HG02981 (cell line): ENCODE results near the gene TSC22D3.

ENCODE experiments used
- ATAC-seq: cut with Tn5 transposase; IDR thresholded peaks from one replicate; pipeline ENCODE4 v1.9.1; 2021; ENCODE audit warnings: mild to moderate bottlenecking, moderate library complexity; ENCODE audit not compliant: unreplicated experiment

Gene TSC22D3

GRCh38 chrX:107760304-107761077 lies 15.1 kb downstream of the TSC22D3 start:
- ATAC-seq = no peak

GRCh38 chrX:107758231-107758766 lies 17.3 kb downstream of the TSC22D3 start:
- ATAC-seq = no peak

- no peak for ATAC-seq
These were observed 19.9 kb downstream of the TSC22D3 start for GRCh38 chrX:107755721-107756120.

GRCh38 chrX:107753187-107753586 lies 22.4 kb downstream of the TSC22D3 start:
- no peak for ATAC-seq

GRCh38 chrX:107752714-107753113 lies 22.9 kb downstream of the TSC22D3 start:
- ATAC-seq = no peak

GRCh38 chrX:107752043-107752442 lies 23.5 kb downstream of the TSC22D3 start:
- no peak for ATAC-seq

- ATAC-seq = no peak
These were observed 24.6 kb downstream of the TSC22D3 start for GRCh38 chrX:107750861-107751445.

- ATAC-seq = no peak
These were observed 25.3 kb downstream of the TSC22D3 start for GRCh38 chrX:107750263-107750662.

GRCh38 chrX:107748506-107748905 lies 27.1 kb downstream of the TSC22D3 start:
- no peak for ATAC-seq

- ATAC-seq = no peak
These were observed 27.9 kb downstream of the TSC22D3 start for GRCh38 chrX:107747596-107748161.

GRCh38 chrX:107744868-107745267 lies 30.7 kb downstream of the TSC22D3 start:
- ATAC-seq = no peak

- no peak for ATAC-seq
These were observed 31.6 kb downstream of the TSC22D3 start for GRCh38 chrX:107743995-107744394.

- no peak for ATAC-seq
These were observed 32.8 kb downstream of the TSC22D3 start for GRCh38 chrX:107742700-107743191.

GRCh38 chrX:107741404-107741790 lies 34.2 kb downstream of the TSC22D3 start:
- ATAC-seq = peak; percentile 20

- no peak for ATAC-seq
These were observed 36.0 kb downstream of the TSC22D3 start for GRCh38 chrX:107739541-107739940.

- ATAC-seq = no peak
These were observed 36.8 kb downstream of the TSC22D3 start for GRCh38 chrX:107738768-107739167.

- ATAC-seq = no peak
These were observed 37.3 kb downstream of the TSC22D3 start for GRCh38 chrX:107738272-107738671.

GRCh38 chrX:107736781-107737531 lies 38.6 kb downstream of the TSC22D3 start:
- ATAC-seq = no peak

- no peak for ATAC-seq
These were observed 40.9 kb downstream of the TSC22D3 start for GRCh38 chrX:107734646-107735045.

GRCh38 chrX:107733686-107734085 lies 41.9 kb downstream of the TSC22D3 start:
- ATAC-seq = no peak
